IPS-NIHi7 (cell line): ENCODE results near the gene CBLB.
"Not testable (repeated sequence)": the region's sequence is repeated elsewhere in the genome, so short reads cannot be mapped to it uniquely, and the experiment has no call there.

Experiments used
- DNase-seq: peaks from one replicate; pipeline ENCODE4 v3.0.0; 2012; ENCODE audit warnings: mixed read lengths; ENCODE audit errors: extremely low spot score

CBLB gene

DNA sequence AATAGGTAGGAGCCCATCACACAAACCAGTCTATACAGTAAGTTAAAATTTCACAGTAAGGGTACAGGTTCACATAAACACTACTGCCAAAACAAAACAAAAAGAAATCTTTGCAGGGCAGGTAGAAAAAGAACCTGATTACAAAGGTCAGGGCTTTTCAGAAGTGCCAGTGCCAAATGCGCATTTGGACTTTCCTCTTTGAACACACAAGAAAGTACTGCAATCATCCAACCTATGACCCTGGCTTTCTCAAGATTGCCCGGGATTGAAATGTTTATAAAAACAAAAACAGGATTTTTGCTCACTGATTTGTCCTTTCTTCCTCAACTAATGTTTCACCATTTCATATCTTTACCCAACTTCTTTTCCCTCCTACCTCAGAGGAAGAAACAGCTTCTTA, 47.4 kb downstream of the CBLB start:
- DNase-seq, result no peak

DNA sequence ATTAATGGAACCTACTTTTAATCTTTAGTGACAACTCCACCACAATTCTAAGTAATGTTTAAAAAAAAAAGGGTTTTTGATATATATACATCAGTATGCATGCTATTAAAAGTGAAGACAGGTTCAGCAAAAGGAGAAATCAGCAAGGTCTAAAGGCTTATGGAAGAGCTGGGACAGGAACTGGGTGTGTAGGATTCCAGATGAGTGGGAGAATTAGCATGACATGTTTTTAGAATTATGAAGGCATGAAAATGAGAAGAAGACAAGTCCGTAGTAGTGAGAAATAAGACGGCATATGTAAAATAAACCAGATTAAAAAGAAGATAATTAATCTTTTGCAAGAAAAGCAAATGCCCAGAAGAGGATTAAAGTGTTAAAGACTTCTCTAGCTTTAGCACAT, 52.0 kb downstream of the CBLB start:
- no peak for DNase-seq

DNA sequence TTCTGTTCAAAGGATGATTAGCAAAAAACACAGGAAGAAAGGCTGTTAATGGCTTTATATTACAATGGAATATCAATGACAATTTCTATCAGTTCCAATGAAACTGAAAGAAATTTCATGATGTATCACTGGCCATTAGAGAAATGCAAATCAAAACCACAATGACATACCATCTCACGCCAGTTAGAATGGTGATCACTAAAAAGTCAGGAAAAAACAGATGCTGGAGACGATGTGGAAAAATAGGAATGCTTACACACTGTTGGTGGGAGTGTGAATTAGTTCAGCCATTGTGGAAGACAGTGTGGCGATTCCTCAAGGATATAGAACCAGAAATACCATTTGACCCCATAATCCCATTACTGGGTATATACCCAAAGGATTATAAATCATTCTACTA, 53.5 kb downstream of the CBLB start:
- DNase-seq, result not testable (repeated sequence)

DNA sequence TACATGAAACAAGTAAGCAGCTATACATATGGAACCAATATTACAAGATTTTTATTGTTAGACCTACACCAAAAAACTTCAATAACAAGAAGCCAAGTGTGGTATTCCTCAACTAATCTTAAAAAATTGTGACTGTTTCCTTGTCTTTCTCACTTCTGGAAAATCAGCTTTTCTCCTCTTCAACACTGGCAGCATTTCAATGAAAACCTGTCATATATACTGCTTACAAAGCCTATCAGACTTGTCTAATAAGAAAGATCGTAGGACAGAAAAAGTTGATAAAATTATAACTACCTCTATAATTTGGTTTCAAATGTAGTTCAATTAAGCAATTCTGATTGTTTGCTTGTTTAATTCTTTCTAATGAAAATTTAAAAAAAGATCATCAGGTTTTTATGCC, 55.1 kb downstream of the CBLB start:
- no peak for DNase-seq

DNA sequence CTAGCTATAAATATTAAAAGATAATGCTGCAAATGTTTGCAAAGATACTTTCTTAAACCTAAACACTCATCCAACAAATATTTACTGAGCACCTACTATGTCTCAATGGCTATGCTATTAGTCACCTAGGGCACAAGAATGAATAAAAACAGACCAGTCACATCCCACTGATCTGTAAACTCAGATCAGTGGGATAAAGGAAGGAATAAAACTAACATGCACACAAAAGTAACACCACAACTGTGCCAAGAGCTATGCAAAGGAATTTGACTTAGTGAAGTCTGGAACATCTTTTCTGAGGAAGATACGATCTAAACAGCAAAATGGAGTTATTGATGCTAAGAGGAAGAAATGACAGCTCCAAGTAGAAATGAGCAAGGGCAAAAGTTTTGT, 56.6 kb downstream of the CBLB start:
- DNase-seq, result no peak

DNA sequence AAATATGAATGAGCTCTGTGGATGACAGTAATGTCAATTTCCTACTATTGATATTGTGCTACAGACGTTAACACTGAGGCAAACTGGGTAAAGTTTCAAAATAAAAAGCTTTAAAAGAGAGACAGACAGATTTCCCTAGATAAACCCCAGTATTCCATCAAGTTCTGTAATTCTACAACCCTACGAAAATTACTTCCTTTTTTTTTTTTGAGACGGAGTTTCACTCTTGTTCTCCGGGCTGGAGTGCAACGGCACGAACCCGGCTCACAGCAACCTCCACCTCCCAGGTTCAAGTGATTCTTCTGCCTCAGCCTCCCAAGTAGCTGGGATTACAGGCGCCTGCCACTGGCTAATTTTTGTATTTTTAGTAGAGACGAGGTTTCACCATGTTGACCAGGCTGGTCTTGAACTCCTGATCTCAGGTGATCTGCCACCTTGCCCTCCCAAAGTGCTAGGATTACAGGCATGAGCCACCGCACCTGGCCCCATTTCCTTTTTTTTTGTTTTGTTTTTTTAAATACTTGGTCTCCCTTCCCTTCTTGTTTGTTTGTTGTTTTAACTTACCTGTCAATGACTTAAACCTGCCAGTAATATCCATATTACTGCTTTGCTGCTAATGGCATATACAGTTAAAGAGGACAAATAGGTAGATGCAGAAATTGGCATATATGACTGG, 57.2 kb downstream of the CBLB start:
- no peak for DNase-seq

DNA sequence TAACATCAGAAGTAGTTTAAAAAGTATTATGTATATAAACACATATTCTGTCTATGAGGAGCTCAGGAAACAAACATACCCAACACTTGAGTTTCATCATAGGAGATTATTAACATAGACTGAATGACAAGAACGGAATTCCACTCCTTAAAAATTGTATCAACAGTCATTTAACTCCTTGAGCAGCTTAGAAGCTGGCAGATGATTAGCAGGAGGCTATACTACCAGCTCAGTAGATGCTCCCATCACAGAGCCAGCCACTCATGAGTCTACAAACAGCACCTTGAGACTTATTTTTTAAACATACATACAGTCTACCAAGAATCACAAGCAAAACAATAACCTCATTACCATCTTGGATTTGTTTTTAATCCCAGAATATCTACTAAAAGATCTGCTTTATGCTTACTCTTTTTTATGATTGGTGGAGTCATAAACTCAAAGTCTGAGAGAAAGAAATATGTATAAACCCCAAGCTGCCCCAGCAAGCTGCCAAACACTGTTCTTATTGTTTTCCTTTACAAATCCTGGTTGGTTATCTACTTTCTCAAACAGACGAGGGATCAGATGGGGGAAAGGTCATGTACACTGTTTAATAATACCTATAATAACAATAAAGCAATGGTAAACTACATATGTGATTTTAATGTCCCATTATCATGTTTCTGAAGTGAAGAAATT, 59.5 kb downstream of the CBLB start:
- no peak for DNase-seq

DNA sequence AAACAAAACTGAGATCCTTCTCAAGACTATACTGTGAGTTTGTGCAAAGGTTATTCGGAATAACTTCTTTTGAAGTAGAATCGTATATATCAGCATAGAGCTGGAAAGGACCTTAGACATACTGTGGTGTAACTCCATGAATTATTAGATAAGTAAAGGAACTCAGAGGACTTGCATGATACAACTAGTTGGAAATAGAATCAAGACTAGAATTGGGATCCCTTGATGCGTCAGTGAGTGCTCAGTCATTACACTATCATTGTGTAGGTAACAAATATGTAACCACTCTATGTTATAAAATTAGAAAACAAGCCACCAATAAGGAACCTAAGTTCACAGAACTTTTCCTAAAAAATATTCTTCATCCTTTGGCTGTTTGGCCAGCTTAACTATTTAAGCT, 61.1 kb downstream of the CBLB start:
- no peak for DNase-seq

DNA sequence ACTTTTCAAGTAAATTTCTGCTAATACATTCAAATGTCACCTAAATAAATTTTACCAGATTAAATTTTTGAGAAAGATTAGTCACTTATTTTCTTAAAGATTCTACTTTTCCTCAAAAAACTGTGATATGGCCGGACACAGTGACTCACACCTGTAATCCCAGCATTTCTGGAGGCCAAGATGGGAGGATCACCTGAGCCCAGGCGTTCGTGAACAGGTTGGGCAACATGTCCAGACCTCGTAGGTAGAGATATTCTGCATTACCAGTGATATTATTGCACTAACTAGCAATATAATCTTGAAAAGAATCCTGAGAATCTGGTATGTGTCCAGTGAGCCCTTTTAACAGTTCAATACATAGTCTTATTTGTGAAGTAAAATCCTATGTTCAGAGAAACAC, 61.7 kb downstream of the CBLB start:
- DNase-seq, result no peak

DNA sequence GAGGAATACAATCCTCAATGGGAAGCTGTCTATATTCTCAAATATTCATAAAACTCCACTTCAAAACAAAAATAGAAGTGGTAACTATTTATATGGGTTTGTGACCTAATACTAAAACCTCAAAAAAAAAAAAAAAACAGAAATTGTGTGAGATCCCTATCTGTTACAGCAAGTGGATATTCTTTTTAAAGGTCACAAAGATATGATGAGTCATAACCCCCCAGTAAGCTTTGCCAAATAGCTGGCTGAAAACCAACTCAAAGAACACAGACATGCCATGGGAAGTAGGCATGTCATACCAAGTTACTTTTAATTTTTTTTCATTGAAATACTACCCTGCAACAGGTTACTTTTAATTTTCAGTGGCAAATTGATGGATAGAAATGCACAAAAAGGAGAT, 62.5 kb downstream of the CBLB start:
- no peak for DNase-seq

DNA sequence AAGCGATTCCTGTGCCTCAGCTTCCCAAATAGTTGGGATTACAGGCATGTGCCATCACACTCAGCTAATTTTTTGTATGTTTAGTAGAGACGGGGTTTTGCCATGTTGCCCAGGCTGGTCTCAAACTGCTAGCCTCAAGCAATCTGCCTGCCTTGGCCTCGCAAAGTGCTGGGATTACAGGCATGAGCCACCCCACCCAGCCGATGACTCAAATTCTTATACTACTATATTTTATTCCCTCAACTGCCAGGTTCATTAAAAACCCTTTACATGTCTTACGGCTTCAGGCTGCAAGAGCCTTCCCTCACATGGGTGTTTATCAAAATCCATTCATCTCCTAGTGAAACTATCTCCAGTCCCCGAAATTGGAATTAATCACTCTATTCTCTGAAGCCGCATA, 63.4 kb downstream of the CBLB start:
- DNase-seq, result no peak

DNA sequence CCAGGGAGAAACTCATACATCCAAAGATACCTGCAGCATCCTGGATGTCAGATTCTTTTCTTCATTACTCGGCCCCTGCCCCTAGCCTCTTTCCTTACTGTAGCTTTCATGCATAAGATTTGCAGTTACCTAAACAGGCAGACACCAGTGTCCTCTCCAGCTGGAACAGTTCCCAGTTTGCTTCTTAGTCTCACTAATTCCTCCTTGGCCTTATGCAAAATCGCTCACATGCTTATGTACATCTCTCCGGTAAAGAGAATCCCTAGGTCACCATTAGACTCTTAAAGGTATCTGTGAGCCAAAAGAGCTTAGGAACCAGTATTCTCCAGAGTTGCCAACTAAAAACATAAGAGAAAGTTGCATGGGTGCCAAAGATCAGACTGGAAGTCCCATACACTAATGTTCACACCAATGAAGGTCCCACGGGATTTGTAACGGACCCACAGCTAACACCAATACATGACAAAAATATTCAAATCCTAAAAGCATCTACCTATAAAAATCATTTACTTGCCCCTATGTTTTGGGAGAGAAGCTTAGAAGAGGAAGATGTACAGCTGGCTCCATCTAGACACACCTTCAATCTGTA, 66.6 kb downstream of the CBLB start:
- DNase-seq, result no peak

DNA sequence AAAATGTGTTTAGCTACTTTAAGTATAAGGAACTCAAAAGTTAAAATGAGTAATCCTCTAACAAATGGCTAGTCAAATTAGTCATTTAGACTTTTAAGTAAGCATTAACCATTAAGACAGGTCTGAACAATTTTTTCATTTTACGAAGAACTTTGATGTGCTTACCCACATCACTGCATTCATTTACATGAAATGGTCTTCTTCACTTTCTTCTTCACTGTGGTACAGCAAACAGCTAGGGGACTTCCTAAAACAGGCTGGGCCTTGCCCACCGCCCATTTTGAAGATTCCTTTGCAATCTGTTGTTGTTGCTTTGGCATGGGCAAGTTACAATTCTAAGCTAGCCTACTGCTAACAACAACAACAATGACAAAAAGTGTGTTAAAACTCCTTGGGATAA, 67.4 kb downstream of the CBLB start:
- no peak for DNase-seq

DNA sequence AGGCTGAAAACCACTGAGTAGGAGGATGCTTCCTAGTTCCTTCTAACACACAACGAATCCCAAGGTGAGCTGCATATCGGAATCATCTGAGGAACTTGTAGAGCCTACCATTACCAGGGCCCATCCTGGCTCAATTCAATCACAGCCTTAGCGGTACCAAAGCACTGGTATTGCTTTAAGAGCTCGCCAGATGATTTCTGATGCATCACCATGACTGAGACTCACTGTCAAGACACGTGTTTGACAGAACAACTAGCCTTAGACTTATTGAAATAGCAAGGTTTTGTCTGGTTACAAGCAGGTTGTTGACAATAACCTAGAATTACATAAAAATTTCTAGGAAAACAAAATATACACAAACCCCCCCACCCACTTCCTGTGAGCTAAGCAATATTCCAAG, 68.5 kb downstream of the CBLB start:
- DNase-seq, result no peak

DNA sequence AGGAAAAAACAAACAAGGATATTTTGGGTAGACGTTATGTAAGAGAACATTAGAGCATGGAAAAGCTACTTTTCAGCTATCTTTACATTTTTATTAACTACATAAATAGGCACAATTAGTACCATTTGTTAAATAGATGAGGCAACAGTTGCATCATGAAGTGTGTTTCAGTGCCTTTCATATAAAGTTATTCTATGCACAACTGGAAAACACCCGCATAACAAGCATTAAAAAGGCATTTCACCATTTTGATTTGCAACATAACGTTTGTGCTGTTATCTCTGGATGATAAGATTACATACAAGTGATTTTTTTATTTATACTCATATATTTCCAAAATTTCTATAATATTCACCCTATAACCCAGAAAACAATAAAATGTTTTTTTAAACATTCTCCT, 69.5 kb downstream of the CBLB start:
- no peak for DNase-seq

DNA sequence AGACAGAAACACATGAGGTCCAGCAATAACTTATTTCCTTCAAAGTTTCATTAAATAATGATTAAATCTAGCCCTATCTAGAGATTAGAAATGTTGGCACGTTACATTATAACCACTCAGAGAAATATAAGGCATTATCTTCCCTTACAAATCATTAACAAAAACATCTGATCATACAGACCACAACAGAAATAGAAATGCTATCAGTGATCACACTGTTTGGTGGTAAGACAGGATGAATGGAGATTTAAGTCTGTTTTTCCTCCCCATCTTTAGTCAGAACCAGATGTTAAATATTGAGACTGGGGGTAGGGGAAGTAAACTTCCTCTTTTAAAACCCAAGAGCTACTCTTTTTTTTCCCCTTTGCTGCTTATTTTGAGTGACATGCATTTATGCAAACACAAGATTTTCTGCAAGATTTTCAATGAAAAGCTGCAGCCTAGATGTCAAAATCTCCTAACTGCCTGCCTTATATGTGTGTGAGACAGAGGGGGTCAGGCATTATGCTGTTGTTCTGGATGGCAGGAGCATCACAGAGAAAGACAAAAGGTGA, 70.4 kb downstream of the CBLB start:
- no peak for DNase-seq

DNA sequence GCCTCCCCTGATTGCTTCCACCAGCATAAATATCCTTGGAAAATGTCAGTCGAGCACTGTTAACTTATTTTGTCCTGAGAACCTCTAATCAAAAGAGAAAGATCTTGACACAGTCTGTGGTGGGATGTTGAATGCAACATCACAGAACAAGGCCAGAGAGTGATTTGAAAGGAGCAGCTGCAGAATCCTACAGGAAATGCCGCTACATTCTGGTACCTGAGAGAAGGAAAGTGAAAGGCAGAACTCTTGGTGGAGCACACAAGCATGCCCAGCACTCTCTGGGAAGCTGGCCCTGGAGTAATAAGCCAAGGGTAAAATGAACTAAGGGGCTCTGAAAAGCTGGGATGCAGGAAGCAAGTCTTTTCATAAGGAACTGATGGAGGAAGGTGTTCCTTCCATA, 75.8 kb downstream of the CBLB start:
- DNase-seq, result no peak

DNA sequence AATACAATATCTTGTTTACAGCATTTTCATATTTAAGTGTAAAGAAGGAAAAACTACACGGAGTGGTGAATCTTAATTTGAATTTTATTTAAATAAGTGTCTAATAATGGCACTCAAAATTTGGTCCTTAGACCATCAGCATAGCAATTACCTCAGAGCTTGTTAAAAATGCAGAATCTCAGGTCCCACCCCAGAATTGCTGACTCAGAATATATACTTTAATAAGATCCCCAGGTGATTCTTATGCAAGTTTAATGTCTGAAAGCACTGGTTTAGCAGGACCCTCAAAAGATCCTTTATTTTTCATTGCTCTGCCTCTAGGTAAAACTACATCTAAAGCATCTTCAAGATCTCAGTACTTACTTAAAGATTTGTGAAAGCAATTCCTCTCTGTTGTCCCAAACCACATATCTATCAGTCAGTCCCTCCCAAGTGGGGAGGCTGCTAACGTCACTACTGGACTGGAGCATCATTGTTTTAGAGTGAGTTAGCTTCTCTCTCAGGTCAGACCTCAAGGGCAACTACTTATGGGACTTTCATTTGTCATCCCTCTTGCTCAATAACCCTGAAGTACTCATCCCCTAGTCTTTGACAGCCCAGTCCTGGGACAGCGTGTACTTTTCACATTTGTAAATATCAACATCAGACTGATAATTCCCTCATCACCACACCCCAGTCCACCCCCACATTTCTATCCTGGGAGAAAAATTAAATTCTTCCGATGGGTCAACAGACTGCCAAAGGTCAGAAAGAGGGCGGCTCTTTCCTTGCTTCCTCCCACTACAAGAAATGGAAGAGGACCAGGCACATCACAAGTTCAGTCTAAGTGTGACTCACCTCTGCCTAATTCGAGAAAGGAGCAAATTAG, 76.7 kb downstream of the CBLB start:
- no peak for DNase-seq

DNA sequence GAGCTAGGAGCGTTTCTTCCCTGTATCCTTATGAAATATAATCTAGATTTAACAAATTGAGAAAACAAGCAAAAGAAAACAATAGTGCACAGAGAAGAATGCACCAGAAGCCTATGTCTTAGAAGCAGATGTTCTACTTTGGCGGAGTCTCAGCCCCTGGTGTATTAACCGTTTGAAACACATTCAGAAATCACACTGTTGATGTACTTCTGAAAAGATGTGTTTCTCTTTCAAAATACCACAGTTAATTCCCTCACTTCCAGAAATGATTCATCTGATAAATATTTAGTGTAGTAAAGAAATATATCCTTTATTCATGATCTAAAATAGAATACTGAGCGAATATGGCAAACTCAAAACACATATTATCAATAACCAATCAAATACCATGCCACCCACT, 77.7 kb downstream of the CBLB start:
- no peak for DNase-seq

DNA sequence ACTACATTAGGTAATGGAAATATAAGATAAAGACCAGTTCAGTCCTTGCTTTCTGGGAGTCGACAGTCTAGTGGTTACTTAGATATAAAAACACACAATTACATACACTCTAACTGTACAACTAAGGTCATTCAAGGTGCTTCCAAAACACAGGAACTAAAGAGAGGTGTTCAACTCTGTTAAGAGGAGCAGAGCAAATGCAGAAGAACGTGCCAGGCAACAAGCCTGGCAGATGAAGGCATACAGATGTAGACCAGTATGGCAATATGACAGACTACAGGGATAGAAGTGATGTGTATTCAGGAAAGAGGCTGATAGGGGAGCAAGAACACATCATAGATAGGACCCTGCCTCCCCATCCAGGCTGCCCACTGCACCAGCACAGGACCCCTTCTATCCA, 78.3 kb downstream of the CBLB start:
- no peak for DNase-seq

DNA sequence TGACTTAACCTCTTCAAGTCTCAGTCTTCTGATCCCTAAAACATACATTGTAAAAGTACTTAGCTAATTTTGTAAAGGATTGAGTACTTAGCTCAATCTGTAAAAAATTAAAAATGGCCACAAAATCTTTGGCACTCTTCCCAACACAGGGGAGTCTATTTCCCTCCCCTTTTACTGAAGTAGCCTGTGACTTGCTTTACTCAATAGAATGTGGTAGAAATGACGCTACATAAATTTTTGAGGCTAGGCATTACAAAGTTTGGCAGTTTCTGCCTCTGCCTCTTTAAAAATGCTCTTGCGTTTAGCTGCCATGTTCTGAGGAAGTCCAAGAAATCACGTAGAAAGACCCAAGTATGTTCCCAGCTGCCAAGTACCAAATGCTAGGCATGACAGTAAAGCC, 80.2 kb downstream of the CBLB start:
- no peak for DNase-seq

DNA sequence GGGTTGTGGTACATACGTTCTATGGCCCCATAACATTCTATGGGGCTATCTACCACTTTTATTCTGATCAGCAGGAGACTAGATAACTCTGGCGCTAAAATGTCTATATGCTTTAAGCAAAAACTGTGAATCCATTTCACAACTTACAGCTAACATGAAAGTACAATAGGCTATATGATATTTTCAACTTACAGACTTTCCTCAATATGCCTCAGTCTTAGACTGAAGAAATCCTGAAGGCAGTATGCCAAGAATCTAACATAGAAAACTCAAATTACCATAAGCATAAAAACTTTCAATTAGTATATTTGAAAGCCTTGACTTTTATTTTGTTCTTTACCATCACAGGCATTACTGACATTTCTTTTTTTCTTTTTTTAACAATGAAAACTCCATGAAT, 81.4 kb downstream of the CBLB start:
- DNase-seq, result no peak
